ENCODE data around the gene ITPKB. TPM values are rescaled to one million over a fixed set of nuclear protein-coding genes. Genes with fewer than 3 reads are reported as not detected.

Gene ITPKB
- total RNA-seq, 1 donor = 6.2 TPM

GRCh38 chr1:226625326-226625725 lies 113.8 kb downstream of the ITPKB start:
- no peak for TF ChIP-seq CTCF (IDR thresholded peaks at IDR 0.05; ENCODE audit: extremely low read depth, low read depth, low read length)
- Histone ChIP-seq H3K79me2 (ENCODE audit: insufficient read depth, low read length) (no peaks in the 10 kb centered on the region), H2AFZ (ENCODE audit: low read length) (no peak overlapping the region), H3K4me2 (ENCODE audit: insufficient read depth, low read length) (no peak overlapping the region), H3K4me3 (ENCODE audit: insufficient read depth, low read length) (no peak overlapping the region), H3K27me3 (ENCODE audit: insufficient read depth, low read length) (peaks cover 4% of the 10 kb centered on the region), H3K27ac (ENCODE audit: low read depth, low read length) (no peak overlapping the region), H3K4me1 (ENCODE audit: insufficient read depth, low read length) (peaks cover 2% of the 10 kb centered on the region), H3K36me3 (ENCODE audit: insufficient read depth, low read length) (no peaks in the 10 kb centered on the region), H3K9me3 (ENCODE audit: low read depth, low read length) (no peaks in the 10 kb centered on the region), H4K20me1 (ENCODE audit: insufficient read depth, low read length) (no peaks in the 10 kb centered on the region)
- DNase-seq (ENCODE audit: insufficient read length, low spot score, missing footprints) = no peak

- no peak overlapping the region for H3K4me3 ChIP-seq (ENCODE audit: insufficient read depth, low read length)
- no peak overlapping the region for H3K4me2 ChIP-seq (ENCODE audit: insufficient read depth, low read length)
- DNase-seq (ENCODE audit: insufficient read length, low spot score, missing footprints) = peak; percentile 68
- peaks cover 5% of the 10 kb centered on the region for H3K27me3 ChIP-seq (ENCODE audit: insufficient read depth, low read length)
- H2AFZ ChIP-seq (ENCODE audit: low read length) = no peak overlapping the region
- no peaks in the 10 kb centered on the region for H3K79me2 ChIP-seq (ENCODE audit: insufficient read depth, low read length)
- H3K27ac ChIP-seq (ENCODE audit: low read depth, low read length) = no peak overlapping the region
- H4K20me1 ChIP-seq (ENCODE audit: insufficient read depth, low read length) = no peaks in the 10 kb centered on the region
- TF ChIP-seq CTCF (IDR thresholded peaks at IDR 0.05; ENCODE audit: extremely low read depth, low read depth, low read length) = no peak
- H3K9me3 ChIP-seq (ENCODE audit: low read depth, low read length) = no peaks in the 10 kb centered on the region
- peaks cover 2% of the 10 kb centered on the region for H3K4me1 ChIP-seq (ENCODE audit: insufficient read depth, low read length)
- H3K36me3 ChIP-seq (ENCODE audit: insufficient read depth, low read length) = no peaks in the 10 kb centered on the region
Measured at GRCh38 chr1:226624526-226624925, 114.6 kb downstream of the ITPKB start.

- Histone ChIP-seq H3K4me3 (ENCODE audit: insufficient read depth, low read length) (no peak overlapping the region), H3K27ac (ENCODE audit: low read depth, low read length) (no peak overlapping the region), H3K79me2 (ENCODE audit: insufficient read depth, low read length) (no peaks in the 10 kb centered on the region), H2AFZ (ENCODE audit: low read length) (no peak overlapping the region), H3K36me3 (ENCODE audit: insufficient read depth, low read length) (no peaks in the 10 kb centered on the region), H3K4me1 (ENCODE audit: insufficient read depth, low read length) (peaks cover 2% of the 10 kb centered on the region), H3K4me2 (ENCODE audit: insufficient read depth, low read length) (no peak overlapping the region), H4K20me1 (ENCODE audit: insufficient read depth, low read length) (no peaks in the 10 kb centered on the region), H3K9me3 (ENCODE audit: low read depth, low read length) (no peaks in the 10 kb centered on the region), H3K27me3 (ENCODE audit: insufficient read depth, low read length) (peaks cover 10% of the 10 kb centered on the region)
- no peak for TF ChIP-seq CTCF (IDR thresholded peaks at IDR 0.05; ENCODE audit: extremely low read depth, low read depth, low read length)
- DNase-seq (ENCODE audit: insufficient read length, low spot score, missing footprints) = no peak
Measured at GRCh38 chr1:226622012-226622411, 117.1 kb downstream of the ITPKB start.

GRCh38 chr1:226619031-226619430 lies 120.1 kb downstream of the ITPKB start:
- peak; percentile 11 for DNase-seq (ENCODE audit: insufficient read length, low spot score, missing footprints)
- H3K79me2 ChIP-seq (ENCODE audit: insufficient read depth, low read length) = no peaks in the 10 kb centered on the region
- H3K4me3 ChIP-seq (ENCODE audit: insufficient read depth, low read length) = no peak overlapping the region
- TF ChIP-seq CTCF (IDR thresholded peaks at IDR 0.05; ENCODE audit: extremely low read depth, low read depth, low read length) = no peak
- H3K9me3 ChIP-seq (ENCODE audit: low read depth, low read length) = no peaks in the 10 kb centered on the region
- no peaks in the 10 kb centered on the region for H3K4me1 ChIP-seq (ENCODE audit: insufficient read depth, low read length)
- H2AFZ ChIP-seq (ENCODE audit: low read length) = no peak overlapping the region
- no peaks in the 10 kb centered on the region for H3K36me3 ChIP-seq (ENCODE audit: insufficient read depth, low read length)
- no peak overlapping the region for H3K4me2 ChIP-seq (ENCODE audit: insufficient read depth, low read length)
- no peak overlapping the region for H3K27ac ChIP-seq (ENCODE audit: low read depth, low read length)
- peaks cover 10% of the 10 kb centered on the region for H3K27me3 ChIP-seq (ENCODE audit: insufficient read depth, low read length)
- no peaks in the 10 kb centered on the region for H4K20me1 ChIP-seq (ENCODE audit: insufficient read depth, low read length)
